Ecto neural progenitor cell (in vitro differentiated cells): ENCODE data around the gene MYL5.
"Not testable (repeated sequence)": the region's sequence is repeated elsewhere in the genome, so short reads cannot be mapped to it uniquely, and the experiment has no call there.

Source experiments
- DNase-seq: peaks from one replicate; pipeline ENCODE4 v3.0.0-alpha.2; 2018; ENCODE audit warnings: low spot score

MYL5 gene

DNA sequence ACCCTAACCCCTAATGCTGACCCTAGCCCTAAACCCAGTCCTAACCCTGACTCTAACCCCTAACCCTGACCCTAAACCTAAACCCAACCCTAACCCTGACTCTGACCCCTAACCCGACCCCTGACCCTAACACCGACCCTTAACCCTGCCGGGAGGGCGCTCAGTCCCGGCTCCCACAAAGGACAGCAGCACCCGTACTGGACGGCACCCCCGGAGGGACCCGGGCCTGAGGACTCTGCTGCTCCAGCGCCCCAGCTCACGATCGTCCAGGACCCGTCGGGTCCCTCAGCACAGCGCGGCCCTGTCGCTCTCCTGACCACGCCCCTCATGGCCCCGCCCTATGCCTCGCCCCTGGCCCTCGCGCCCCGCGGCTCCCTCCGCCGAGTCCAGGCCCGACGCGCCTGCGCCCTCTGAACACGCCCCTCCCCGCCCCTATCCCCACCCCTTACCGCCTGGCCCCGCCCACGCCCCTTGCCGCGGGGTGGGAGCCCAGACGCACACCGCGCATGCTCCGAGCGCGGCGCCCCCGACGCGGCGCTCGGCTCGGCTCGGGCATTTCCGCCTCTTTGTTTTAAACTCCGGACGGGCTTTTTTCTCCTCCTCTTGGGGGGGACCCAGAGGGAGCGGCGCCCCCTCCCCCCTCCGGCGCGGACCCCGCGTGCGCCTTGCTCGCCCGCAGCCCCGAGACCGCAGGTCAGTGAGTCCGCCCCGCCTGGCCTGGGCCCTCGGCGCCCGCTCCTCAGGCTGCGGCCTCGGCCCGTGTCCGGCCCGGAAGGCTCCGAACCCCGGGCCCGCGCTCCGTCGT lies 31.1 kb downstream of the MYL5 start, which contains the start of gene PCGF3:
PCGF3 (plus strand) TSS at position 555 of the 805 bp plus-strand sequence. CDS start 27,849 bp downstream, outside the sequence.
- DNase-seq = peak; percentile 99

DNA sequence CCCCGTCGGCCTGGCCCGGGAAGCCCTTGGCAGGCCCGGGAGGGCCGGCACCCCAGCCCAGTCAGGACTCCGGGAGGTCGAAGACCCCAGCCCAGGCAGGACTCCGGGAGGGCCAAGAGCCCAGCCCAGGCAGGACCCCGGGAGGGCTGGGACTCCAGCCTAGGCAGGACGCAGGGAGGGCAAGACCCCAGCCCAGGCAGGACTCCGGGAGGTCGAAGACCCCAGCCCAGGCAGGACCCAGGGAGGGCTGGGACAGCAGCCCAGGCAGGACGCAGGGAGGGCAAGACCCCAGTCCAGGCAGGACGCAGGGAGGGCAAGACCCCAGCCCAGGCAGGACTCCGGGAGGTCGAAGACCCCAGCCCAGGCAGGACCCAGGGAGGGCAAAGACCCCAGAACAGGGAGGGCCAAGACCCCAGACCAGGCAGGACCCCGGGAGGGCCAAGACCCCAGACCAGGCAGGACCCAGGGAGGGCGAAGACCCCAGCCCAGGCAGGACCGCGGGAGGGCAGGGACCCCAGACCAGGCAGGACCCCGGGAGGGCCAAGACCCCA lies 31.8 kb downstream of the MYL5 start:
- not testable (repeated sequence) for DNase-seq

DNA sequence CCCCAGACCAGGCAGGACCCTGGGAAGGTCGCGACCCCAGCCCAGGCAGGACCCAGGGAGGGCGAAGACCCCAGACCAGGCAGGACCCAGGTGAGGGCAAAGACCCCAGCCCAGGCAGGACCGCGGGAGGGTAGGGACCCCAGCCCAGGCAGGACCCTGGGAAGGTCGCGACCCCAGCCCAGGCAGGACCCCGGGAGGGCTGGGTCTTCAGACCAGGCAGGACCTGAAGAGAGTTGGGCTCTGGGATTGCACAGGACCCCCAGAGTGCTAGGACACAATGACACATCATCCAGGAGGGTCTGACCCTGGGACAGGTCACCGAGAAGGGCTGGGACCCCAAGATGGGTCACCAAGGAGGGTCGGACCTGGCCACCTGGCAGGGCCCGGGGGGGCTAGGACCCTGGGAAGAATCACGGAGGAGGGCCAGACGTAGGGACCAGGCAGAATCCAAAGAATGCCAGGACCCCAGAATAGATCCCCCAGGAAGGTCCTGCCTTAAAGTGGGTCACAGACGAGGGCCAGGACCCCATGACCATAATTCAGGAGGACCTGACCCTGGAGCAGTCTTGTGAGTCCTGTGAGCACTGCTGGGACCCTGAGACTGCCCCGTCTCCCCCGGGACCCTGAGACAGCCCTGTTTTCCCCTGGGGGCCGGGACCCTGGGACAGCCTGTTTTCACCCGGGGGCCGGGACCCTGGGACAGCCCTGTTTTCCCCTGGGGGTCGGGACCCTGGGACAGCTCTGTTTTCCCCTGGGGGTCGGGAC lies 32.7 kb downstream of the MYL5 start:
- no peak for DNase-seq

DNA sequence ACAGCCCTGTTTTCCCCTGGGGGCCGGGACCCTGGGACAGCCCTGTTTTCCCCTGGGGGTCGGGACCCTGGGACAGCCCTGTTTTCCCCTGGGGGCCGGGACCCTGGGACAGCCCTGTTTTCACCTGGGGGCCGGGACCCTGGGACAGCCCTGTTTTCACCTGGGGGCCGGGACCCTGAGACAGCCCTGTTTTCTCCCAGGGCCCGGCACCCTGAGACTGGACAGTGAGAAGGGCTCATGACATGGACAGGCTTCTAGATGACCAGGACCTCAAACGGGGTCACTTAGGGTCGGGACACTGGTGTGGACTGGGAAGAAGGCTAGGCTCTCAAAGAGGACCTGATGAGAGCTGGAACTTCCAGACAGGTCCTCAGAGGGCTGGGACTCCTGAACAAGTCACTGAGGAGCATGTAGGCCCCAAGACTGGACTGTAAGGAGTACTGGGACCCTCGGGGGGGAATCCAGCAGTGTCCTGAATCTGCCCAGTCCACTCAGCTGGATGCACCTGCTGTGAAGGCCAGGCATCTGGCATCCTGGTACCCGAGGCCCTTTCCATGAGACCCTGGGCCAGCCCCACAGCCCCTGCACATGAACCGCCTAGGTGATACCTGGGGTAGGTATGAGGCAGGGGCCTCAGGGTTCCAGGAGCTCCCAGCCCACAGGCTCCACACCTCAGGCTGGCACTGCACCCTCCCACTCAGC lies 33.7 kb downstream of the MYL5 start:
- no peak for DNase-seq

DNA sequence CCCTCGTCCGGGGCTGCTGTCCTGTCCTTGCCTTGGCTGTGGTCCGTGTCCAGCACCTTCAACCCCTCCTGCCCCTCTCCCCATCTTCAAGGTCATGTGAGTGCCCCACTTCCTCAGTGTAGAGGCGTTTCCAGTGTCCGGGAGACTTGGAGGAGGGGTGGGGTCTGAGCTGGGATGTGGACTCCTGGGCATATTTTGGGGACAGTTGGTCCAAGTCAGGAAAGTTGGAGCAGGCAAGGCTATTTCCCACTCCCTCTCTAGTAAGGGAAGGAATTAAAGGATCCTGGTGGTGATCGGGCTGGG lies 34.2 kb downstream of the MYL5 start:
- no peak for DNase-seq

DNA sequence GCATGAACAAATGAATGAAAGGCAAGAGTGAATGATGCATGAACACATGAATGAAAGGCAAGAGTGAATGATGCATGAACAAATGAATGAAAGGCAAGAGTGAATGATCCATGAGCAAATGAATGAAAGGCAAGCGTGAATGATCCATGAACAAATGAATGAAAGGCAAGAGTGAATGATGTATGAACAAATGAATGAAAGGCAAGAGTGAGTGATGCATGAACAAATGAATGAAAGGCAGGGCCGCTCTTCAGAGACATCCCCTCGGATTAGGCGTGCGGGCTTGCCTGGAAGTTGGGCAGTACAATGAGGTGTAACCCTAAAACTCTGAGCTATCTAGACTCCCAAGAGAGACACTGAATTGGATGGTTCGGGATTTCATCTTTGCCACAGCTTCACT lies 35.0 kb downstream of the MYL5 start:
- no peak for DNase-seq

DNA sequence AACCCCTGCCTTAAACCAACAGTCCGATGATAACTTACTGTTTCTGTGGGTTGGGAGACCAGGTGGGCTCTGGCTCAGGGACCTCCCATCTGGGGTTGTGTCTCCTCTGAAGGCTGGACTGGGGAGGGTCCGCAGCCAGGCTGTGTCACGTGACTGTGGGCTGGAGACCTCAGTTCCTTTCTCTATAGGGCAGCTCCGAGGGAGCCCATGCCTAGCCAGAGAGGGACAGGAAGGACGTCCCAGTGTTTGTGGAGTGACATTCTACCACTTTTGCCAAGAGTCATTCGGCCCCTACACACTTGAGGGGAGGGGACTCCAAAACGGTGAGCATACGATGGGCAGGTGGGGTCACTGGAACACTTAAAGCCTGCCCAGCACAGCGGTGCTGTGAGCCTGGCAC lies 35.8 kb downstream of the MYL5 start:
- no peak for DNase-seq

DNA sequence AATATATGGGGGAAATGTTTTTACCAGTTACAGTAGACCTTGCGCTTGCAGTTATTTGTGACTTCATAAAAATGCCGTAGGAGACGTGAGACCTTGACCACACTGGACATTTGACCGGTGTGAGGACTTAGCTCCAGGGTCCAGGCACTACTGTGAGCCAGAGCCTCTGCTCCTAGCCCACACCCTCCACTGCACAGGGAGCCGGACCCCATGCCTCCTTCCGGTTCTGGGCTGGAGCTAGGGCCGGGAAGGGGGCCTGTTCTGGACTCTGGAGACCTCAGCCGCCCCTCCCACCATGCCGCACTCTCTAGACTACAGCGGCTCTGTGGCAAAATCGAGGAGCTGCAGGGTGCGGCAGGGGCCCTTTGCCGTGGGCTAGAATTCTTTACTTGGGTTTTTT lies 36.6 kb downstream of the MYL5 start:
- DNase-seq = no peak

DNA sequence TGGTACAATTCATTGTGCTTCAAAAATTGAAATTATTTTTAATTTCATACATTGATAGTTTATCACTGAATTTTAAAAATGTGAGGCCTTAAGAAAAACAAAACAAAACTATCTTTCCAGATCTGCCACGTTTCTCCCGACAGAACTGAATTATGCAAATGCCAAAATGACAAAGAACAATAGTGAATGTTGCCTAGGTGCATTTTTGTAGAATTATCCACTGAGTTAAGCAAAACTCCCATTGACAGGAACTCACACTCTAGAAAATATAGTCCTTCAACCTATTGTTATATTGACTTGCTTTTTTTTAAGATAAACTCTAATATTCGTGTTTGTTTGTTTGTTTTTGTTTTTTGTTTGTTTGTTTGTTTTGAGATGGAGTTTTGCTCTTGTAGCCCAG lies 37.8 kb downstream of the MYL5 start:
- no peak for DNase-seq

DNA sequence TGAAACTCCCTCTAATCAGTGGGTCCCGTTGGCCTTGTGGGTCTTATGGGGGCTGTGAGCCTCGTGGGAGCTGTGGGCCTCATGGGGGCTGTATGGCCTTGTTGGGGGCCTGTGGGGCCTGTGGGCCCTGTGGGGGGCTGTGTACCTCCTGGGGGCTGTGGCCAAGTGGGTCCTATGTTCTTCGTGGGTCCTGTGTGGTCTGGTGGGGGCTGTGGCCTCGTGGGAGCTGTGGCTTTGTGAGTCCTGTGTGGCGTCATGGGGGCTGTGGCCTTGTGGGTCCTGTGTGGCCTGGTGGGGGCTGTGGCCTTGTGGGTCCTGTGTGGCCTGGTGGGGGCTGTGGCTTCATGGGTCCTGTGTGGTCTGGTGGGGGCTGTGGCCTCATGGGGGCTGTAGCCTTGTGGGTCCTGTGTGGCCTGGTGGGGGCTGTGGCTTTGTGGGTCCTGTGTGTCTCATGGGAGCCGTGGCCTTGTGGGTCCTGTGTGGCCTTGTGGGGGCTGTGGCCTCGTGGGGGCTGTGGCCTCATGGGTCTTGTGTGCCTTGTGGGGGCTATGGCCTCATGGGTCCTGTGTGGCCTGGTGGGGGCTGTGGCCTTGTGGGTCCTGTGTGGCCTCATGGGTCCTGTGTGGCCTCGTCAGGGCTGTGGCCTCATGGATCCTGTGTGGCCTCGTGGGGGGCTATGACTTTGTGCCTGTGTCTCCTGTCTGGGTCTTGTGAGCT lies 38.7 kb downstream of the MYL5 start:
- DNase-seq = no peak

DNA sequence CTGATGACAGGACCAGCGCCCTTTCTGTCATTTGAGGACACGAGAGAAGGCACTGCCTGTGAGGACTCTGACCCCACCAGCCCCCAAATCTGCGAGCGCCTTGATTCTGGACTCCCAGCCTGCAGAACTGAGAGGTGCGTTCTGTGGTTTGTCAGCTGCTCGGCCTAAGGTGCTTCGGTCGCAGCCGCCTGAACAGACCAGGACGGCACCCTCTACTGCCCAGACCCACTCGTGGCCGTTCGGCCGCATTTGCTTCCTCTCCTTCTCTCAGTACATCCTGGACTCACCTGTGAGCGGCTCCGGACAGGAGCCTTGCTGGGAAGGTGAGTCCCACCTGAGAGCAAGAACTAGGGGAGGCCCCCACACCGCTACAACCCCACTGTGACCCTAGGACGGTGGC lies 39.7 kb downstream of the MYL5 start:
- no peak for DNase-seq

DNA sequence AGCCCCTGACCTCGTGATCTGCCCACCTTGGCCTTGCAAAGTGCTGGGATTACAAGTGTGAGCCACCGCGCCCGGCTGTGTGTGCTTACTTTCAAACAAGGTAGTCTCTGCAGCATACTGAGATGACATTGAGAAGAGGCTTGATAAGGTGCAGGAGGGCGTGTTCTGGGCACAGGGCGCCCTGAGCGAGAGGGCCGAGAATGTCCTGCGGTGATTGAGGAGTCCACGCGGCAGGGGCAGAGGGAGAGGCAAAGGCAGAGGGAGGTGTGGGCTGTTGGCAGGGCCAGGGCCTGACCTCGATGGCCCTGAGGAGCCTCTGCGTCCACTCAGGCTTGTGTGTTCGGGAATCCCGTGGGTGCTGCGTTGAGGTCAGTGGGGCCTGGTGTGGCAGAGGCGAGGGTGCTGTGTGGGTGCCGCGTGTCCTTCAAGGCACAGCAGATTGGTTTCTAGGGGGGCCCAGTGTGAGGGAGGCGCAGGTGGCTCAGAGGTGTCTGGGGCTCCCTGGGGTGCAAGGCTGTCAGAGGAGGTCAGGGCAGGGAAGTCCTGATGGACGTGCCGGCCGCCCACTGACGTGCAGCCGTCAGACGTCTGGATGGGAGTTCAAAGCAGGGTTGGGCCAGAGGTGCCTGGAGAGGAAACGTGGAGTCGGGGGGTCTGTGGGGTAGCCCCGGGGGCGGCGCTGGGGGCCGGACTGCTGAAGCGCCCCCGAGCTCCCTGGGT lies 43.4 kb downstream of the MYL5 start:
- no peak for DNase-seq

DNA sequence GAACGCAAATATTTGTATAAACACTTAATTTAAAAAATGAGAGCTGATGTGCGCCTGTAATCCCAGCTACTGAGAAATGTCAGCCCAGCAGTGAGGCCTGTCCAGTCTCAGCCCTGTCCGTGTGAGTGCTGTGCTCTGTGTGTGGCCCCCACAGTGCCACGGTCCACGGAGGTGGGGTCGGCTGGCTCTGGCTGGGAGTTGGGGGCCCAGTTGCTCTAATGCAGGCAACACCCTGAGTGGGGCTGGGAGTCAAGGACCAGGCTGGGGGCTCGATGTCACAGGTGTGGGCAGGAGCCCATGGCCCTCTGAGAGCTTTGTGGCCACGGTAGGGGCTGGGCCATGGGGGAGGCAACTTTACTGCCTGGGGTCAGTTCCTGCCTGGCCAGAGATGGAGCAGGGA lies 44.1 kb downstream of the MYL5 start:
- DNase-seq = no peak

DNA sequence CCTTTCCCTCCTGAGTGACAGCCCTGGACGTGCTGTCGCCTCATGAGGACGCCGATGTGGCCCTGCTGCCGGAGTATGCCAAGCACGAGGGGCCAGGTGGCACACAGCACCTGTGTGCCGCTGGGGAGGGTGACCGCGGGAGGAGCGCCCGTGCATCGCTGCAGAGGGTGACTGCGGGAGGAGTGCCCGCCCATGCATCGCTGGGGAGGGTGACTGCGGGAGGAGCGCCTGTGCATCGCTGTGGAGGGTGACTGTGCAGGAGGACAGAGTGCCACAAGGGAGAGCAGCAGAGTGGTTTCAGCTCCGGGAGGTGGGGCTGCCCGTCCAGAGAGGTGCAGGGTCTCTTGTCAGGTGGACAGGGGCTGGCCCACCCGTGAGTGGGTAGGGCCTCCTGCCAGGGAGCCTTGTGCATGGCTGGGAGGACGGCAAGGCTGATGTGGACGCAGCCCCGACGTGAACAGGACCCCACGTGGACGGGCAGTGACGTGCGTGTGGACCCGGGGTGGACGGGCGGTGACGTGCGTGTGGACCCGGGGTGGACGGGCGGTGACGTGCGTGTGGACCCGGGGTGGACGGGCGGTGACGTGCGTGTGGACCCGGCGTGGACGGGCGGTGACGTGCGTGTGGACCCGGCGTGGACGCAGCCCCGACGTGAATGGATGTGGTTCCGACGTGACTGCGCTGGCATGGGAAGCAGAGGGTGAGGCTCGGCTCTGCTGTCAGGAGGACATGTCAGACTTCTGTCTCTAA lies 45.9 kb downstream of the MYL5 start:
- no peak for DNase-seq

DNA sequence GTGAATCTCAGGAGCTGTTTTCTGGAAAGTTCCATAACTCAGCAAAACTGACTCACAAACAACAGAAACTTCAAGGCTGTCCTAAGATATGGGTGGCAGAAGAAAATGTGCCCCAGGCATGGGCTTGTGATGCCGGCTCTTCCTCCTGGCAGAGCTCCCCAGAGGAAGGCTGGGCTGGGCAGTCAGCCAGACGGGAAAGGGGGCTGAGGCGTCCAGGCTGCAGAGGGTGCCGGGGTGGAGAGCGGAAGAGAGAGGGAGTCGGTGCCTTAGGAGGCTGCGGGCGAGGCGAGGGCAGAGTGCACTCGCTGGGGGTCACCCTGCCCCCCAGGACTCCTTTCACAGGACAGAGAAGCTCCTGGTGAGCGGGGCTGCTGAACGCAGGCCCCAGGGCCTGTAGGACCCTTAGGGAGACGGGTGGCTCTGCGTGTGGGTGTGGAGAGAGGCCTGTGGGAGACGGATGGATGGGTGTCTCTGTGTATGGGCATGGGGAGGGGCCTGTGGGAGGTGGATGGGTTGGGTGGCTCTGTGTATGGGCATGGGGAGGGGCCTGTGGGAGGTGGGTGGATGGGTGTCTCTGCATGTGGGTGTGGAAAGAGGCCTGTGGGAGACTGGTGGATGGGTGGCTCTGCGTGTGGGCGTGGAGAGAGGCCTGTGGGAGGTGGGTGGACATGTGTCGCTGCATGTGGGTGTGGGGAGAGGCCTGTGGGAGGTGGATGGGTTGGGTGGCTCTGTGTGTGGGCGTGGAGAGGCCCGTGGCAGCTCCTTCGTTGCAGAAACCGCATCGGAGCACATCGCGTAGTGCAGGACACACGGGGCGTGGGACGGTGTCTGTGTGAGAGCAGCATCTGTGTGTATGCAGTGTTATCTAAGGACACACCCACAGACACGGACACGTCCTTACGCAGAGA lies 47.2 kb downstream of the MYL5 start:
- DNase-seq = no peak

DNA sequence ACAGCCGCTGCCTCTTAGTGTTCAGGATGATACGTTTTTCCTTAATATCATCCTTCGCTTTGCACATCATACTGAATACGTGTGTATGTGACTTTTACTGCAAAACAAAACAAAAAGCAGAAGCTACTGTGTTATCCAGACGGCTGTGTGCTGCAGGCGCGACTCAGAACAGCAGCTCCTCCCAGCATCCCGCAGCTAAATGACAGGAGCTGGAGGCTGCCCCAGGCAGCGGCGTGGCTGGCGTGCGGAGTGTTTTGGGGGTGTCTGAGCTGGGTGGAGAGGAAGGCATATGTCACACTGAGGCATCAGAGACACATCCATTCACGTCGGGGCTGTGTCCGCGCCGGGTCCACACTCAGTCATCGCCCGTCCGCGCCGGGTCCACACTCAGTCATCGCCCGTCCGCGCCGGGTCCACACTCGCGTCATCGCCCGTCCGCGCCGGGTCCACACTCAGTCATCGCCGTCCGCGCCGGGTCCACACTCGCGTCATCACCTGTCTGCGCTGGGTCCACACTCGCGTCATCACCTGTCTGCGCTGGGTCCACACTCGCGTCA lies 47.9 kb downstream of the MYL5 start:
- DNase-seq = no peak

DNA sequence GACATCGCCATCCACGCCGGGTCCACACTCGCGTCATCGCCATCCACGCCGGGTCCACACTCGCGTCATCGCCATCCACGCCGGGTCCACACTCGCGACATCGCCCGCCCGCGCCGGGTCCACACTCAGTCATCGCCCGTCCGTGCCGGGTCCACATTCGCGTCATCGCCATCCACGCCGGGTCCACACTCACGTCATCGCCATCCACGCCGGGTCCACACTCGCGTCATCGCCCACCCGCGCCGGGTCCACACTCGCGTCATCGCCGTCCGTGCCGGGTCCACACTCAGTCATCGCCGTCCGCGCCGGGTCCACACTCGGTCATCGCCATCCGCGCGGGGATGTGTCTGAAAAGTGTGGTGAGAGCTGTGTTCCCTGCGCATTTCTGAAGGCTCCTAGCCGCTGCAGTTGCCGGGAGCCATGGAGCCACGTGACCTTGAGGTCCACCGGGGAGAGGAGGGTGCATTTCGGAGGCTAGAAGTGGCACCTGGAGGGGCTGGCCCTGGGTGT lies 48.6 kb downstream of the MYL5 start:
- DNase-seq = no peak

DNA sequence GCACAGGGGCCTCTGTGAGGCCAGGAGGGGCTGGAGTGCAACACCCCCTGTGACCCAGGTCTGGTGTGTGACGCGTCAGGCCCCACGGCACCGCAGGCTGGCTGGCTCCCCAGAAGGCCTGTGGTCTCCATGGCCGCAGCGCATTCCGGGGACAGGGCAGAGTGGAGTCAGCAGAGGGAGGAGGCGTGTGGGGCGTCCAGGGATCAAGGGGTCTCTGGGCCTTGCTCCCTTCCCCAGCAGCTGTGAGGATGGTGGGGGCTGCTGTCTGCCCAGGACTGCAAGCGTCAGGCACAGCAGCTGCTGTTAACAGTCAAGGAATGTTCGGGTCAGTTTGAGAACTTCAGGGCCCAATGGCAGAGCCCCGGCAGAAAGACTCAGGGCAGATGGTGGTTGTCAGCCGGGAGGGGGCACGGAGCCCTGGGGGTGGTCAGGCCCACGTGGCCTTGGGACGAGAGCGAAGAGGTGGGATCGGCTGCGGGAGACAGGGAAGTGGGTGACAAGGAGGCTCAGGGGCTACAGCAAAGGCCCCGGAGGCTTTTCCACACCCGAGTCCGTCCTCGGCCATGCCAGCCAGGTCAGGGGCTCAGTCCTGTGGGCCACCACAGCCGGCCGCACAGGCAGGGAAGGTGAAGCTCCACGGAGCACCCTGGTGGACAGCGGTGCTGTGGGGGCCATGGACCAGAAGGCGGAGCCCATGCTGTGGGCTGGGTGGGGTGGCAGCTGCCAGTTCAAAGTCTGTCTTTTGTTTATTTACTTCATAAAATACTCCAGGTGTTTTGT lies 49.6 kb downstream of the MYL5 start:
- no peak for DNase-seq
